Measurements from ENCODE around the gene PPP1R3E. TPM values are rescaled to one million over a fixed set of nuclear protein-coding genes. Genes with fewer than 3 reads are reported as not detected.

Gene PPP1R3E
- total and polyA plus RNA-seq, 2 of the 13 experiments (the other 11 are each of a cell fraction or from before 2014, with no cell fraction given), result 16.5 to 26.5 TPM

GRCh38 chr14:23320584-23321571, 18.2 kb upstream of the PPP1R3E start, which contains the start of gene PABPN1 (continued):
- TF ChIP-seq, protein P1, sequence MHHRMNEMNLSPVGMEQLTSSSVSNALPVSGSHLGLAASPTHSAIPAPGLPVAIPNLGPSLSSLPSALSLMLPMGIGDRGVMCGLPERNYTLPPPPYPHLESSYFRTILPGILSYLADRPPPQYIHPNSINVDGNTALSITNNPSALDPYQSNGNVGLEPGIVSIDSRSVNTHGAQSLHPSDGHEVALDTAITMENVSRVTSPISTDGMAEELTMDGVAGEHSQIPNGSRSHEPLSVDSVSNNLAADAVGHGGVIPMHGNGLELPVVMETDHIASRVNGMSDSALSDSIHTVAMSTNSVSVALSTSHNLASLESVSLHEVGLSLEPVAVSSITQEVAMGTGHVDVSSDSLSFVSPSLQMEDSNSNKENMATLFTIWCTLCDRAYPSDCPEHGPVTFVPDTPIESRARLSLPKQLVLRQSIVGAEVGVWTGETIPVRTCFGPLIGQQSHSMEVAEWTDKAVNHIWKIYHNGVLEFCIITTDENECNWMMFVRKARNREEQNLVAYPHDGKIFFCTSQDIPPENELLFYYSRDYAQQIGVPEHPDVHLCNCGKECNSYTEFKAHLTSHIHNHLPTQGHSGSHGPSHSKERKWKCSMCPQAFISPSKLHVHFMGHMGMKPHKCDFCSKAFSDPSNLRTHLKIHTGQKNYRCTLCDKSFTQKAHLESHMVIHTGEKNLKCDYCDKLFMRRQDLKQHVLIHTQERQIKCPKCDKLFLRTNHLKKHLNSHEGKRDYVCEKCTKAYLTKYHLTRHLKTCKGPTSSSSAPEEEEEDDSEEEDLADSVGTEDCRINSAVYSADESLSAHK (CRISPR knock-in tag; IDR thresholded peaks at IDR 0.05; ENCODE audit: borderline replicate concordance), result no peak; the same call in 1 of the 2 replicates
- TF ChIP-seq ZNF256 (CRISPR knock-in tag; conservative IDR thresholded peaks at IDR 0.05), result peak; percentile 83
- peak; percentile 91 for TF ChIP-seq NFE2L1 (CRISPR knock-in tag; IDR thresholded peaks at IDR 0.05; ENCODE audit: borderline replicate concordance)
- TF ChIP-seq ZBTB20 (CRISPR knock-in tag; IDR thresholded peaks at IDR 0.05; ENCODE audit: borderline replicate concordance, low read depth), result peak; percentile 92; the same call in 1 of the 2 replicates
- no peak for TF ChIP-seq ATF1 (CRISPR knock-in tag; IDR thresholded peaks at IDR 0.05)
- TF ChIP-seq, protein P2, sequence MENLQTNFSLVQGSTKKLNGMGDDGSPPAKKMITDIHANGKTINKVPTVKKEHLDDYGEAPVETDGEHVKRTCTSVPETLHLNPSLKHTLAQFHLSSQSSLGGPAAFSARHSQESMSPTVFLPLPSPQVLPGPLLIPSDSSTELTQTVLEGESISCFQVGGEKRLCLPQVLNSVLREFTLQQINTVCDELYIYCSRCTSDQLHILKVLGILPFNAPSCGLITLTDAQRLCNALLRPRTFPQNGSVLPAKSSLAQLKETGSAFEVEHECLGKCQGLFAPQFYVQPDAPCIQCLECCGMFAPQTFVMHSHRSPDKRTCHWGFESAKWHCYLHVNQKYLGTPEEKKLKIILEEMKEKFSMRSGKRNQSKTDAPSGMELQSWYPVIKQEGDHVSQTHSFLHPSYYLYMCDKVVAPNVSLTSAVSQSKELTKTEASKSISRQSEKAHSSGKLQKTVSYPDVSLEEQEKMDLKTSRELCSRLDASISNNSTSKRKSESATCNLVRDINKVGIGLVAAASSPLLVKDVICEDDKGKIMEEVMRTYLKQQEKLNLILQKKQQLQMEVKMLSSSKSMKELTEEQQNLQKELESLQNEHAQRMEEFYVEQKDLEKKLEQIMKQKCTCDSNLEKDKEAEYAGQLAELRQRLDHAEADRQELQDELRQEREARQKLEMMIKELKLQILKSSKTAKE (CRISPR knock-in tag; IDR thresholded peaks at IDR 0.05; ENCODE audit: borderline replicate concordance), result no peak; the same call in 1 of the 2 replicates
- peak; percentile 70 for TF ChIP-seq ZBTB14 (CRISPR knock-in tag; IDR thresholded peaks at IDR 0.05)
- TF ChIP-seq SPEN (CRISPR knock-in tag; IDR thresholded peaks at IDR 0.05; ENCODE audit: low read depth), result peak; percentile 100
- no peak for TF ChIP-seq TCF12 (IDR thresholded peaks at IDR 0.05)
- TF ChIP-seq TCF12 (CRISPR knock-in tag; IDR thresholded peaks at IDR 0.05), result peak; percentile 69
- TF ChIP-seq SRSF9 (IDR thresholded peaks at IDR 0.05; ENCODE audit: borderline replicate concordance, insufficient read depth, low read depth, low read length, poor library complexity, severe bottlenecking), result no peak
- 0 out of 2 replicates have a peak, but pooled peaks have one; percentile 69 for TF ChIP-seq ZBTB1 (CRISPR knock-in tag; IDR thresholded peaks at IDR 0.05; ENCODE audit: borderline replicate concordance)
- TF ChIP-seq, protein P3, sequence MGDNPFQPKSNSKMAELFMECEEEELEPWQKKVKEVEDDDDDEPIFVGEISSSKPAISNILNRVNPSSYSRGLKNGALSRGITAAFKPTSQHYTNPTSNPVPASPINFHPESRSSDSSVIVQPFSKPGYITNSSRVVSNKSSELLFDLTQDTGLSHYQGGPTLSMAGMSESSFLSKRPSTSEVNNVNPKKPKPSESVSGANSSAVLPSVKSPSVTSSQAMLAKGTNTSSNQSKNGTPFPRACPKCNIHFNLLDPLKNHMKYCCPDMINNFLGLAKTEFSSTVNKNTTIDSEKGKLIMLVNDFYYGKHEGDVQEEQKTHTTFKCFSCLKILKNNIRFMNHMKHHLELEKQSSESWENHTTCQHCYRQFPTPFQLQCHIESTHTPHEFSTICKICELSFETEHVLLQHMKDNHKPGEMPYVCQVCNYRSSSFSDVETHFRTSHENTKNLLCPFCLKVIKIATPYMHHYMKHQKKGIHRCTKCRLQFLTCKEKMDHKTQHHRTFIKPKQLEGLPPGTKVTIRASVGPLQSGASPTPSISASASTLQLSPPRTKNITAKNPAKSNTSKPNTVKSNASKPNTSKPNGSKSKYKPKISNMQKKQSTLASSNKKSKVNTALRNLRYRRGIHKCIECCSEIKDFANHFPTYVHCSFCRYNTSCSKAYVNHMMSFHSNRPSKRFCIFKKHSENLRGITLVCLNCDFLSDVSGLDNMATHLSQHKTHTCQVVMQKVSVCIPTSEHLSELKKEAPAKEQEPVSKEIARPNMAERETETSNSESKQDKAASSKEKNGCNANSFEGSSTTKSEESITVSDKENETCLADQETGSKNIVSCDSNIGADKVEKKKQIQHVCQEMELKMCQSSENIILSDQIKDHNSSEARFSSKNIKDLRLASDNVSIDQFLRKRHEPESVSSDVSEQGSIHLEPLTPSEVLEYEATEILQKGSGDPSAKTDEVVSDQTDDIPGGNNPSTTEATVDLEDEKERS (CRISPR knock-in tag; IDR thresholded peaks at IDR 0.05), result peak; percentile 100
- peak; percentile 99 for TF ChIP-seq ZNF34 (CRISPR knock-in tag; IDR thresholded peaks at IDR 0.05; ENCODE audit: borderline replicate concordance)
